ENCODE data around the gene STK11.
A peak's percentile ranks its signal among the peaks of the same experiment; 100 is the strongest.

STK11 gene, protein sequence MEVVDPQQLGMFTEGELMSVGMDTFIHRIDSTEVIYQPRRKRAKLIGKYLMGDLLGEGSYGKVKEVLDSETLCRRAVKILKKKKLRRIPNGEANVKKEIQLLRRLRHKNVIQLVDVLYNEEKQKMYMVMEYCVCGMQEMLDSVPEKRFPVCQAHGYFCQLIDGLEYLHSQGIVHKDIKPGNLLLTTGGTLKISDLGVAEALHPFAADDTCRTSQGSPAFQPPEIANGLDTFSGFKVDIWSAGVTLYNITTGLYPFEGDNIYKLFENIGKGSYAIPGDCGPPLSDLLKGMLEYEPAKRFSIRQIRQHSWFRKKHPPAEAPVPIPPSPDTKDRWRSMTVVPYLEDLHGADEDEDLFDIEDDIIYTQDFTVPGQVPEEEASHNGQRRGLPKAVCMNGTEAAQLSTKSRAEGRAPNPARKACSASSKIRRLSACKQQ

DNA sequence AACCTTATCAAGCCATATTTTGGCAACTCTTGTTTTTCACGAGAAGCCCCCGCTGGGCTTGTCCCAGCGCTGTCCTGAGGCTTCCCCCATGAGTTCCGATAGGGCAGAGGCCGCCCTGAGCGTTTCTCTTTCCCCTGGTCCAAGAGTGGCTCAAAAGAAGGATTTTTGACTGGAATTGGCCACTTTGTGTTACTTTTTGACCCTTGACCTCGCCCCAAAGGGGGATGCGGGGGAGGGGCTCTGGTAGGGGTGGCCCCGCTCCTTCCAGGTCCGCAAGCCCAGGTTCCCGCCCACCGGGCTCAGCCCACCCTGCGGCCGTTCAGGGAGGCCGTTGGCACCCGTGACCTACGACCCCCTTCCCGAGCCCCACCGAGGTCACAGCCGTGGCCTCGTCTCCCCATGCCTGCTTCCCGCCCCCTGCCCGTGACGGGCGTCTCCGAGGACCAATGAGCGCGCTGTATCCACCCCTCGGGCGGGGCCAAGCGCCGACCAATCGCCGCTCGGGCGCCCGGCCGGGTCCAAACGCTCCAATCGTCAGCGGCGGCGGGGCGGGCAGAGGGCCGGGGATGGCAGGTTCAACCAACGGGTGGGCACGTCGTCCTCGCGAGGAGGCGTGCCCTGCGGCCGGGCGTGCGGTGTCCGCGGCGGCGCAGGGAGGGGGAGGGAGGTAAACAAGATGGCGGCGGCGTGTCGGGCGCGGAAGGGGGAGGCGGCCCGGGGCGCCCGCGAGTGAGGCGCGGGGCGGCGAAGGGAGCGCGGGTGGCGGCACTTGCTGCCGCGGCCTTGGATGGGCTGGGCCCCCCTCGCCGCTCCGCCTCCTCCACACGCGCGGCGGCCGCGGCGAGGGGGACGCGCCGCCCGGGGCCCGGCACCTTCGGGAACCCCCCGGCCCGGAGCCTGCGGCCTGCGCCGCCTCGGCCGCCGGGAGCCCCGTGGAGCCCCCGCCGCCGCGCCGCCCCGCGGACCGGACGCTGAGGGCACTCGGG, at the start of gene STK11:
Gene STK11, plus strand, starts transcription at position 665 of the 986 bp plus-strand sequence. CDS start 1,136 bp downstream, outside the sequence.
- POLR2A ChIA-PET, result no interaction called here
- CTCF ChIA-PET, result no interaction called here
- TF ChIP-seq, protein P1, sequence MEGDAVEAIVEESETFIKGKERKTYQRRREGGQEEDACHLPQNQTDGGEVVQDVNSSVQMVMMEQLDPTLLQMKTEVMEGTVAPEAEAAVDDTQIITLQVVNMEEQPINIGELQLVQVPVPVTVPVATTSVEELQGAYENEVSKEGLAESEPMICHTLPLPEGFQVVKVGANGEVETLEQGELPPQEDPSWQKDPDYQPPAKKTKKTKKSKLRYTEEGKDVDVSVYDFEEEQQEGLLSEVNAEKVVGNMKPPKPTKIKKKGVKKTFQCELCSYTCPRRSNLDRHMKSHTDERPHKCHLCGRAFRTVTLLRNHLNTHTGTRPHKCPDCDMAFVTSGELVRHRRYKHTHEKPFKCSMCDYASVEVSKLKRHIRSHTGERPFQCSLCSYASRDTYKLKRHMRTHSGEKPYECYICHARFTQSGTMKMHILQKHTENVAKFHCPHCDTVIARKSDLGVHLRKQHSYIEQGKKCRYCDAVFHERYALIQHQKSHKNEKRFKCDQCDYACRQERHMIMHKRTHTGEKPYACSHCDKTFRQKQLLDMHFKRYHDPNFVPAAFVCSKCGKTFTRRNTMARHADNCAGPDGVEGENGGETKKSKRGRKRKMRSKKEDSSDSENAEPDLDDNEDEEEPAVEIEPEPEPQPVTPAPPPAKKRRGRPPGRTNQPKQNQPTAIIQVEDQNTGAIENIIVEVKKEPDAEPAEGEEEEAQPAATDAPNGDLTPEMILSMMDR (IDR thresholded peaks at IDR 0.05; ENCODE audit: control extremely low read depth, extremely low read depth, low read depth, missing control alignments), result no peak
- peak; percentile 100 for DNase-seq (ENCODE audit: extremely low spot score)

DNA sequence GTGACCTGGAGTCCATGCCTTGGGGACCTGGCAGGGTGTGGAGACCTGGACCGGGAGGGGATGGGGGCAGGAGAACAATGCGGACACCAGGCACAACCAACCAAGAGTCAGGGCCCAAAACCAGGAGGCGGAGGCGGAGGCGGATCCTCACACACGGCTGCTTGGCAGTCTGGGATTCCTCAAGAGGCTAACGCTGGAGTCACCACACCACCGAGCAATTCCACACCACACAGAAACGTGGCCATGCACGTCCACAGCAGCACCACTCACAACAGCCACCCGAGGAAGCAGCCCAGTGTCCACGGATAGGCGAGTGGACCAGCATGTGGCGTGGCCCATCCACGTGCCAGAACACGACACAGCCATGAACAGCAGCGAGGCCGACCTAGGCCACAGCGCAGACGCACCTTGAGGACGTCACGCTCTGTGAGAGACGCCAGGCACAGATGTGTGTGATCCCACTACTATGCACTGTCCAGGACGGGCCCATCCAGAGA, 49.2 kb upstream of the STK11 start:
- CTCF ChIA-PET, result interaction anchor here (1.3 to 2.0 kb wide), 3 partner anchors 23 to 37 kb away, joined by 3 to 6 read pairs (median 4); no protein-coding TSS in a partner anchor
- TF ChIP-seq, protein P1 (IDR thresholded peaks at IDR 0.05; ENCODE audit: control extremely low read depth, extremely low read depth, low read depth, missing control alignments), result no peak
- POLR2A ChIA-PET, result no interaction called here
- no peak for DNase-seq (ENCODE audit: extremely low spot score)

DNA sequence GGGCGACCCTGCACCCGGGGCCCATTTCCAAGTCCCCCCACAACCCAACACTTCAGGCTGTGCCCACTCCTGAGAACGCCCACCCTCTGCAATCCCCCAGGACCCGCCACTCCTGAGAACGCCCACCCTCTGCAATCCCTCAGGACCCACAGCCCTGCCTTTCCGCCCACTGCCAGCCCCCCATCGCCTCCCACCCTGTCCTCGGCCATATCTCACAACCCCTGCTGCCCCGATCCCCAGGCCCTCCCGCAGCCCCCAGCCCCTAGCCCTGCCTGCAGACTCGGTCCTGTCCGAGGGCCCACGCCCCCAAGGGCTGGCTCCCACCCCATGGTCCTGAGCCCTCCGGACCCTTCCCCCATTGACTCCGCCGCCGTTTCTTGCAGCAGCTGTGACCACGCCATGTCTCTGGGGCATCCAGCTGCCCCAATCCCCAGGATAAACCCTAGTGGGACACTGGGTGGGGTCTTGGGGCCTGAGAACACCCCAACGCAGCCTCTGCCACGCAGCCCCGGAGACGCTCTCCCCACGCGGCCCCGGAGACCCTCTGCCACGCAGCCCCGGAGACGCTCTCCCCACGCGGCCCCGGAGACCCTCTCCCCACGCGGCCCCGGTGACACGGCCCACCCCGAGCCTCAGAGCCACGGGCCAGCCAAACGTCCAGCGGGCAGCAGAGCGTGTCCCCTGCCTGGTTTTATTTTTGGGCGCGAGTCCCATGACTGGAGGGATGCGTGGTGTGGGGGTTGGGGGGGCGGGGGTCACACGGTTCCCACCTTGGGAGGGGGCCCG, 48.6 kb upstream of the STK11 start:
- ChIA-PET CTCF (interaction anchor here (2.0 kb wide), 1 partner anchor 36 kb away, joined by 6 read pairs; no protein-coding TSS in a partner anchor), POLR2A (no interaction called here)
- no peak for DNase-seq (ENCODE audit: extremely low spot score)

DNA sequence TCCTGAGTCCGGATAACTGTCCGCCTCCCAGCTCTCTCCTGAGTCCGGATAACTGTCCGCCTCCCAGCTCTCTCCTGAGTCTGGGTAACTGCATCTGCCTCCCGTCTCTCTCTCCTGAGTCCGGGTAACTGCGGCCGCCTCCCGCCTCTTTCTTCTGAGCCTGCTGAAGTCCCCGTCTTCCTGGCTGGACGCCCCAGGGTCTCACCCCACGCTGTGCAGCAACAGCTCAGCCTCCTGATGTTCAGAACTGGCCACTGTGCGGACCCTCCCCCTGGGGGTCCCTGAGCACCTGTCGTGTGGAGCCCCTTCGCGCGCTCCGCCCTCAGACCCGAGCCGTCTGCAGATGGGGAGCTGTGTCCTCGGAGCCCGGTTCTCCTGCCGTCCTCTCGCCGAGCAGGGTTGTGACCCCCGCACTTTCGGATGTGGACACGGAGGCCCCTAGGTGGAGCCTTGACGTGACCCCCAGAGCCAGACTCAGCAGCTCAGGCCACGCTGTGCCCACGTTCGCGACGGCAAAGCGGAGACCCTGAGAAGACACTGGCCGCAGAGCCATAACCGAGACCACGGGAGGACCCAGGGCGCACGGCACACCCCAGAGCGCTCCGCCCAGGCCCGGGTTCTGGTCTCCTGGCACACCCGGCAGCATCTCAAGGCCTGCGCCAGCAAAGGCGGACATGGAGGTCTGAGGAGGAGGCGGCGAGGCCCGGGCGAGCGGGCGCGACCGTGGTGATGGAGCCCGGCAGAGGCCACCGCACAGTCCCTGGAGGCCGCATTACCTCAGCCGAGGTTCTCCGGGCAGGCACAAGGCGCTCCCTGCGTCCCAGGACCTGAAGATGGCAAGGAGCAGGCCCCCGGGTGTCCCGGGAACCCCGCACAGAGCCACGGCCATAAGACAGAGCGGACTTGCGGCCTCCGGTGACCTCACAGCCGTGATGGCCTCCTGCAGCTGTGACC, 47.4 kb upstream of the STK11 start:
- TF ChIP-seq, protein P1 (IDR thresholded peaks at IDR 0.05; ENCODE audit: control extremely low read depth, extremely low read depth, low read depth, missing control alignments), result no peak
- ChIA-PET POLR2A (no interaction called here), CTCF (interaction anchor here (2.0 kb wide), 1 partner anchor 35 kb away, joined by 6 read pairs; no protein-coding TSS in a partner anchor)
- no peak for DNase-seq (ENCODE audit: extremely low spot score)

More for the DNA sequence above, 48.6 kb upstream of the STK11 start:
- TF ChIP-seq, protein P1 (IDR thresholded peaks at IDR 0.05; ENCODE audit: control extremely low read depth, extremely low read depth, low read depth, missing control alignments), result no peak

DNA sequence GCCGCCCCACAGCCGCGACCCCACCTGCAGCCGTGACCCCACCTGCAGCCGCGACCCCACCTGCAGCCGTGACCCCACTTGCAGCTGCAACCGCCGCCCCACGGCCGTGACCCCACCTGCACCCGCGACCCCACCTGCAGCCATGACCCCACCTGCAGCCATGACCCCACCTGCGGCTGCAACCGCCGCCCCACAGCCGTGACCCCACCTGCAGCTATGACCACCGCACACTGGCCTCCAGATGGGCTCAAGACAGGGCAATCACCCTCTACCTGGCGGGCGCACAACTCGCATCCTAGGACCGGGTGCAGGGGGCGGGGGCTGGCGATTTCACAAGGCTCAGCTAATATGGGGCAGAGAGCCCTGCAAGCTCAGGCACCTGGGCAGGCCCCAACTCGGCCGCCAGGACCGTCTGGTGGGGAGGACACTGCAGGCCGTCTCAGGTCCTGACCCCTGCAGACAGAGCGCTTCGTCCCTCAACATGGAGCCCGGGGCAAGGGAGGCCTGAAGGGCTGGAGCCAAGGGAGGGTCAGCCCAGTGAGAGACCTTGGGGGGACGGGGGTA, 46.6 kb upstream of the STK11 start:
- POLR2A ChIA-PET, result no interaction called here
- CTCF ChIA-PET, result no interaction called here
- no peak for DNase-seq (ENCODE audit: extremely low spot score)
- TF ChIP-seq, protein P1 (IDR thresholded peaks at IDR 0.05; ENCODE audit: control extremely low read depth, extremely low read depth, low read depth, missing control alignments), result no peak
